ENCODE data around the gene PPP1R13L. TPM values are rescaled to one million over a fixed set of nuclear protein-coding genes. Genes with fewer than 3 reads are reported as not detected.

PPP1R13L gene, protein sequence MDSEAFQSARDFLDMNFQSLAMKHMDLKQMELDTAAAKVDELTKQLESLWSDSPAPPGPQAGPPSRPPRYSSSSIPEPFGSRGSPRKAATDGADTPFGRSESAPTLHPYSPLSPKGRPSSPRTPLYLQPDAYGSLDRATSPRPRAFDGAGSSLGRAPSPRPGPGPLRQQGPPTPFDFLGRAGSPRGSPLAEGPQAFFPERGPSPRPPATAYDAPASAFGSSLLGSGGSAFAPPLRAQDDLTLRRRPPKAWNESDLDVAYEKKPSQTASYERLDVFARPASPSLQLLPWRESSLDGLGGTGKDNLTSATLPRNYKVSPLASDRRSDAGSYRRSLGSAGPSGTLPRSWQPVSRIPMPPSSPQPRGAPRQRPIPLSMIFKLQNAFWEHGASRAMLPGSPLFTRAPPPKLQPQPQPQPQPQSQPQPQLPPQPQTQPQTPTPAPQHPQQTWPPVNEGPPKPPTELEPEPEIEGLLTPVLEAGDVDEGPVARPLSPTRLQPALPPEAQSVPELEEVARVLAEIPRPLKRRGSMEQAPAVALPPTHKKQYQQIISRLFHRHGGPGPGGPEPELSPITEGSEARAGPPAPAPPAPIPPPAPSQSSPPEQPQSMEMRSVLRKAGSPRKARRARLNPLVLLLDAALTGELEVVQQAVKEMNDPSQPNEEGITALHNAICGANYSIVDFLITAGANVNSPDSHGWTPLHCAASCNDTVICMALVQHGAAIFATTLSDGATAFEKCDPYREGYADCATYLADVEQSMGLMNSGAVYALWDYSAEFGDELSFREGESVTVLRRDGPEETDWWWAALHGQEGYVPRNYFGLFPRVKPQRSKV
- total RNA-seq = 12.8 and 16.6 TPM in 2 replicates

DNA sequence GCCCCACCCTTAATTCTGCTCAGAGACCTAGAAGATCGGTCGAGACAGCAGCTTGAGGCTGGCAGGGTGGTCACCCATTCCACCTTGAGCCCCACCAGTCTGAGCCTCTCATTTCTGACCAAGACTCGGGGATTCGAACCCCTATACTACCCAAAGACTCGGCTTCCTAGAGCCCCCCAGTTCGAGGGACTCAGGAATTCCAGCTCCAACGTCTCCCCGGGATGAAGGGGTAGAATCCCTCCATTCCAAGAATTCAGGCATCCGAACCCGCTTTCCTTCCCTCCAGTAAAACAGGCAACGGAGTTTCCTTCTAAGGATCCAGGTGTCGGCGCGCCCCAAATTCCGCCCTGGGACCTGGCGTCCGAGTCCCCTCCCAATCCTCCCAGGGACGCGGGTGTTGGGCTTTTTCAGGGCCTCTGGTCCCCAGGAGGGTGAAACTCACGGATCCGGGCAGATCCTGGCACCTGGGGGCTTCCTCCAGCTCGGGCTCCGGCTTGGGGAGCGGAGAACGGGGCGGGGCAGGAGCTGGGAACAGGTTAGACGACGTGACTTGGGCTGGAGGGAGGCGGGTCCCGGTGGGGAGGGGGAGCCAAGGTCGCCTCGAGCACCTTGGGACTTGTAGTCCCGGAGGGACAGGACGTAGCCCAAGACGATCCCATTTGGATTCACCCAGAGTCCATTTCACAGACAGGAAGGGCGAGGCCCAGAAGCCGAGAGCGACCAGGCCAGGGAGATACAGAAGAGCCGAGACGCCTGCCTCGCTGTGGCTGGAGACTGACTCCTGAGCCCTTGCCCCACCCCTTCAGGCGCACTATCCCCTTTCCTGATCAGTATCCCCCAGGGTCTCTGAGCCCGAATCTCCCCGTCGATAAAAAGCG, at the start of gene PPP1R13L:
PPP1R13L (minus strand) TSS at position 513 of the 878 bp plus-strand sequence. CDS start 6,751 bp downstream, outside the sequence.
- DNase-seq (ENCODE audit: low spot score) = peak; percentile 69
- Mint-ChIP-seq H3K4me3 (ENCODE audit: low read depth) (peak within 1 kb of the TSS; percentile 99), H3K4me1 (ENCODE audit: low read depth) (peaks cover 37% of the 10 kb centered on the region), H3K9me3 (no peaks in the 10 kb centered on the region), H3K36me3 (ENCODE audit: low read depth) (peaks cover 20% of the 10 kb centered on the region), H3K27ac (peak within 1 kb of the TSS; percentile 92), H3K27me3 (ENCODE audit: low read depth) (peaks cover 11% of the 10 kb centered on the region)
- intact Hi-C loops (cut with micrococcal nuclease) = loop anchor here (2.0 to 5.0 kb wide), 2 partner anchors 74 to 312 kb away; partner anchors contain the start of gene PPP1R37

DNA sequence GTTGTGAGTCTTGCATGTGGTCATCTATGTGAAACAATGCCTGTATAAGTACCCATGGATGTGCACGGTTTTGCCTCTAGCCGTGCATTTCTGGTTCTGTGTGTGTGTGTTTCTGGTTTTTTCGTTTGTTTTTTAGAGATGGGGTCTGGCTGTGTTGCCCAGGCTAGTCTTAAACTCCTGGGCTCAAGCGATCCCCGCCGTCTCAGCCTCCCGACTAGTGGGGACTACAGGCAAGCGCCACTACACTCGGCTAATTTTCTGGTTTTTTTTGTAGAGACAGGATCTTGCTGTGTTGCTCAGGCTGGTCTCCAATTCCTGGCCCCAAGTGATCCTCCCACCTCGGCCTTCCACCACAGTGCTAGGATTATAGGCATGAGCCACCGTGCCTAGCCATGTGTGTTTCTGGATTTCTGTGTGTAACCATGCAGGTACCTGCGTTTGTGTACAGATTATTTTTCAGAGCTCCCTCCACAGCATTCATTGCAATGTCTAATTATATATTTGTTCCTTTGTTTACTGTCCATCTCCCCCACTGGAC, 47.0 kb upstream of the PPP1R13L start:
- Mint-ChIP-seq H3K4me1 (ENCODE audit: low read depth) (peaks cover 47% of the 10 kb centered on the region), H3K36me3 (ENCODE audit: low read depth) (no peaks in the 10 kb centered on the region), H3K9me3 (no peaks in the 10 kb centered on the region), H3K27me3 (ENCODE audit: low read depth) (peaks cover 4% of the 10 kb centered on the region), H3K27ac (peak overlapping the region; percentile 83), H3K4me3 (ENCODE audit: low read depth) (peak overlapping the region; percentile 78)
- DNase-seq (ENCODE audit: low spot score) = no peak
- intact Hi-C loops (cut with micrococcal nuclease) = loop anchor here (1.0 kb wide), 3 partner anchors 15 to 82 kb away; partner anchors contain the start of genes ERCC2 and FOSB

DNA sequence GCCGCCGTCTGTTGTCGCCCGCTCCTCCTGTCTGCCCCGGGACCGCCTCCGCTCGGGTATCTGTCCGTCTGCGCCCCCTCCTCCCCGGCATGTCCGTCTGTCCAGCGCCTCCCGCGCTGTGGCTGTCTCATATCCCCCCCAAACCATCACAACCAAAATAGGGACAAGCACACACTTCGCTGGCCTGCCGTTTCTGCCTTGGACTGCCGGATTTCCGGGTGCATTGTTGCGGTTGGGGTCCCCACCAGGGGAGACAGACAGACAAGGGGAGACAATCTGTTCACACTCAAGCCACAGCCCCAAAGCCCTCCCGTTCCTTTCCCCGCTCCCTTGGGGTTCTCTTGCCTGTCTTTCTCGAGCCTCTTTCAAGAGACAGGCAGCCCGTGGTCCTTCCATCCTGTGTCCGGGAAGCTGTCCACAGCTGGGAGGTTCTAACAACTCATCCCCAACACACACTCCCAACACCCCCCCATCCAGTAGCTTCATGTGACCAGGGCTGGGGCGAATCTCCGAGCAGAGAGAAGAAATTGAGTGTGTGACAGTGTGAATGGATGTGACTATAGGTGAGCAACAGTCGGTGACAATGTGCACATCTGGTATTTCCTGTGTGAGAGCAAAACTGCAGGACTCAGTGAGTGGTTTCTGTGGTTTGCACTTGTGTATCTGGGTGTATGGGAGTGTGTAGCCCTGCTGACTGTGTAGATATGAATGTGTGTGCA, 46.4 kb upstream of the PPP1R13L start:
- Mint-ChIP-seq H3K36me3 (ENCODE audit: low read depth) (no peaks in the 10 kb centered on the region), H3K4me1 (ENCODE audit: low read depth) (peaks cover 47% of the 10 kb centered on the region), H3K27me3 (ENCODE audit: low read depth) (peaks cover 4% of the 10 kb centered on the region), H3K9me3 (no peaks in the 10 kb centered on the region), H3K4me3 (ENCODE audit: low read depth) (peak overlapping the region; percentile 78), H3K27ac (peak overlapping the region; percentile 83)
- intact Hi-C loops (cut with micrococcal nuclease) = loop anchor here (1.0 kb wide), 3 partner anchors 16 to 81 kb away; partner anchors contain the start of genes ERCC2 and FOSB
- DNase-seq (ENCODE audit: low spot score) = peak; percentile 55

DNA sequence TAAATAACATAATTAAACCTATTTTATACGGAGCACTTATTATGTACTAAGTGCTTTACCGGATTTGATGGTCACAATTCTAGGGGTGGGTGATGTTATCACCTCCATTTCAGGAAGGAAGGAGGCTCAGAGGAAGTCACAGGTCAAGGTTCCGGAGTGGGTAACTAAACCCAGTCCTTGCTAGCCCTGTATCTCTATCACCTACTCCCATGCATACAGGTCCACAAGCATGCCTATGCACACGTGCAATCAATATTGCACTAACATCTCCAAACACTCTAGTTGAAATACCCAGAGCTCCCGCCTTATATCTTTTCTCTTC, 45.1 kb upstream of the PPP1R13L start:
- H3K27ac Mint-ChIP-seq = peak overlapping the region; percentile 92
- peaks cover 40% of the 10 kb centered on the region for H3K4me1 Mint-ChIP-seq (ENCODE audit: low read depth)
- intact Hi-C loops (cut with micrococcal nuclease) = no loop called here
- H3K4me3 Mint-ChIP-seq (ENCODE audit: low read depth) = peak overlapping the region; percentile 88
- no peak for DNase-seq (ENCODE audit: low spot score)
- H3K36me3 Mint-ChIP-seq (ENCODE audit: low read depth) = no peaks in the 10 kb centered on the region
- H3K27me3 Mint-ChIP-seq (ENCODE audit: low read depth) = peaks cover 4% of the 10 kb centered on the region
- no peaks in the 10 kb centered on the region for H3K9me3 Mint-ChIP-seq

DNA sequence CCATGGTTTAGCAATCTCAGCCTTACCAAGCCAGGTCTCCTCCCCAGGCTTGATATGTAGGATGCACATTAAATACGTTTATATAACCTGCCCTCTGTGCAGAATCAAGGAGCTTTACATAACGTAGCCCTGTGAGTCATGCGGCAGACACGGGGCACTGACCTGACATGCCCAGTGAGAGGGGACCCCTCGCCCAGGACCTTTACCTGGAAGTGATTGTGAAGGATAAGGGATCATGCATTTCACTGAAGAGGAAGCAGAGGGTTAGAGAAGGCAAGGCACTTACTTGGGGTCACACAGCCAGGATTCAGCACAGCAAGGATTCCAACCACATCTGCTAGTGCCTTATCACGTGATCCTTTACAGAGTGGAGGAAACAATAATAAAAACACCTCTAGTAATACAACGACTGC, 44.0 kb upstream of the PPP1R13L start:
- Mint-ChIP-seq H3K9me3 (no peaks in the 10 kb centered on the region), H3K4me3 (ENCODE audit: low read depth) (peak overlapping the region; percentile 61), H3K27me3 (ENCODE audit: low read depth) (peaks cover 4% of the 10 kb centered on the region), H3K4me1 (ENCODE audit: low read depth) (peaks cover 39% of the 10 kb centered on the region), H3K27ac (peak overlapping the region; percentile 60), H3K36me3 (ENCODE audit: low read depth) (no peaks in the 10 kb centered on the region)
- intact Hi-C loops (cut with micrococcal nuclease) = no loop called here
- no peak for DNase-seq (ENCODE audit: low spot score)

DNA sequence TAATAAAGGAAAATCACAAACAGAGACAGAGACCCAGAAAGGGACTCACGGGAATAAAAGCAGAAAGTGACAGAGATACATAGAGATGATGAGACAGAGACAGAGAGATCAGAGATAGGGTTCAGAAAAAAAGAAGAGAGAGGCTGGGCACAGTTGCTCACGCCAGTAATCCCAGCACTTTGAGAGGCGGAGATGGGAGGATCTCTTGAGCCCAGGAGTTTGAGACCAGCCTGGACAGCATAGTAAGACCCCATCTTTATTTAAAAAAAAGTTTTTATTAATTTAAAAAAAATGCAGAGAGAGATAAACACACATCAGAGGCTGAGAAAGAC, 43.5 kb upstream of the PPP1R13L start:
- no peak overlapping the region for H3K4me3 Mint-ChIP-seq (ENCODE audit: low read depth)
- H3K27me3 Mint-ChIP-seq (ENCODE audit: low read depth) = peaks cover 2% of the 10 kb centered on the region
- peaks cover 40% of the 10 kb centered on the region for H3K4me1 Mint-ChIP-seq (ENCODE audit: low read depth)
- H3K27ac Mint-ChIP-seq = peak overlapping the region; percentile 51
- intact Hi-C loops (cut with micrococcal nuclease) = no loop called here
- H3K36me3 Mint-ChIP-seq (ENCODE audit: low read depth) = no peaks in the 10 kb centered on the region
- no peaks in the 10 kb centered on the region for H3K9me3 Mint-ChIP-seq
- DNase-seq (ENCODE audit: low spot score) = no peak

DNA sequence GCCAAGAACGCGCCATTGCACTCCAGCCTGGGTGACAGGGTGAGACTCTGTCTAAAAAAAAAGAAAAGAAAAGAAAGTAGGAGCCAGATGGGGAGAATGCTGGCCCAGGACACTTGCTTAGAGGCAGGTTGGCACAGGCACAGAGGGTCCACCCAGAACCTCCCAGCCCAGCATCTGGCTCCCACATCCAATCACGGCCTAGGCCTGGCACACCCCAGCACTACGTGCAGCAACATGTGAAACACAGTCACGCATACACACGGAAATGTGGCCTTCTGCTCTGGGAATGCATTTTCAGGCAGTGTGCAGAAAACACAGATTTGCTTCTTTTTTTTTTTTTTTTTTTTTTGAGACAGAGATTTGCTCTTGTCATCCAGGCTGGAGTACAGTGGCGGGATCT, 42.1 kb upstream of the PPP1R13L start:
- H3K36me3 Mint-ChIP-seq (ENCODE audit: low read depth) = no peaks in the 10 kb centered on the region
- peaks cover 45% of the 10 kb centered on the region for H3K4me1 Mint-ChIP-seq (ENCODE audit: low read depth)
- no peak overlapping the region for H3K4me3 Mint-ChIP-seq (ENCODE audit: low read depth)
- intact Hi-C loops (cut with micrococcal nuclease) = no loop called here
- H3K27me3 Mint-ChIP-seq (ENCODE audit: low read depth) = no peaks in the 10 kb centered on the region
- H3K9me3 Mint-ChIP-seq = no peaks in the 10 kb centered on the region
- DNase-seq (ENCODE audit: low spot score) = no peak
- no peak overlapping the region for H3K27ac Mint-ChIP-seq

DNA sequence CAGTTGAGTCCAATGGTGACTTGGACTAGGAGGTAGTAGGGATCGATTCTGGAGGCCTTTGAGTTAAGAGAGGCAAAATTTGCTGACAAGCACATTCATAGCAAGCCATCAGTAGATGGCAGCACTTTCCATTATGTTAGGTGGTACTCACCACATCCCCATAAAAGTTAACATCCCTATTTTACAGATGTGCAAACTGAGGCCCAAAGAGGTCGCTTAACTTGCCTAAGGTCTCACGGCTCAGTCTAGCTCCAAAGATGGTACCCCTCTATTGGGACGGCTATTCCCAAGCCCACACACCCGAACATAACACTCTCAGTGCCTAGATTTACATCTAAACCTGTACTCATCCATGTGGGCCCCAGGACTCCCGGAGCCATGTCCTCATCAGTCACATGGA, 41.4 kb upstream of the PPP1R13L start:
- DNase-seq (ENCODE audit: low spot score) = no peak
- no peaks in the 10 kb centered on the region for H3K36me3 Mint-ChIP-seq (ENCODE audit: low read depth)
- no peak overlapping the region for H3K4me3 Mint-ChIP-seq (ENCODE audit: low read depth)

DNA sequence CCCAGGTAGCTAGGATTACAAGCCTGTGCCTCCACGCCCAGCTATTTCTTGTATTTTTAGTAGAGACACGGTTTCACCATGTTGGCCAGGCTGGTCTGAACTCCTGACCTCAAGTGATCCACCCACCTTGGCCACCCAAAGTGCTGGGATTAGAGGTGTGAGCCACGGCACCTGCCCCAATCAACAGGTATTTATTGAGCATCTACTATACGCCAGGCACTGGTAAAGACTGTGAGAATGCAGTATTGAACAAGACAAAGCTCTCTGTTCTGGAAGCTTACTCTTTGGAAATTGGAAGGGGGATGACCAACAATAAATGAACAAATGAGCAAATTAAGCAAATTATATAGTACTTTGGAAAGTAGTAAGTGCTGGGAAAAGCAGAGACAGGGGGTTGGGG, 40.3 kb upstream of the PPP1R13L start:
- Mint-ChIP-seq H3K27ac (no peak overlapping the region), H3K36me3 (ENCODE audit: low read depth) (no peaks in the 10 kb centered on the region), H3K27me3 (ENCODE audit: low read depth) (no peaks in the 10 kb centered on the region), H3K4me3 (ENCODE audit: low read depth) (no peak overlapping the region), H3K9me3 (no peaks in the 10 kb centered on the region), H3K4me1 (ENCODE audit: low read depth) (peaks cover 42% of the 10 kb centered on the region)
- intact Hi-C loops (cut with micrococcal nuclease) = no loop called here
- no peak for DNase-seq (ENCODE audit: low spot score)

More for the DNA sequence above, 41.4 kb upstream of the PPP1R13L start:
- H3K9me3 Mint-ChIP-seq = no peaks in the 10 kb centered on the region
- no peaks in the 10 kb centered on the region for H3K27me3 Mint-ChIP-seq (ENCODE audit: low read depth)
- H3K27ac Mint-ChIP-seq = no peak overlapping the region
- intact Hi-C loops (cut with micrococcal nuclease) = no loop called here
- H3K4me1 Mint-ChIP-seq (ENCODE audit: low read depth) = peaks cover 38% of the 10 kb centered on the region

DNA sequence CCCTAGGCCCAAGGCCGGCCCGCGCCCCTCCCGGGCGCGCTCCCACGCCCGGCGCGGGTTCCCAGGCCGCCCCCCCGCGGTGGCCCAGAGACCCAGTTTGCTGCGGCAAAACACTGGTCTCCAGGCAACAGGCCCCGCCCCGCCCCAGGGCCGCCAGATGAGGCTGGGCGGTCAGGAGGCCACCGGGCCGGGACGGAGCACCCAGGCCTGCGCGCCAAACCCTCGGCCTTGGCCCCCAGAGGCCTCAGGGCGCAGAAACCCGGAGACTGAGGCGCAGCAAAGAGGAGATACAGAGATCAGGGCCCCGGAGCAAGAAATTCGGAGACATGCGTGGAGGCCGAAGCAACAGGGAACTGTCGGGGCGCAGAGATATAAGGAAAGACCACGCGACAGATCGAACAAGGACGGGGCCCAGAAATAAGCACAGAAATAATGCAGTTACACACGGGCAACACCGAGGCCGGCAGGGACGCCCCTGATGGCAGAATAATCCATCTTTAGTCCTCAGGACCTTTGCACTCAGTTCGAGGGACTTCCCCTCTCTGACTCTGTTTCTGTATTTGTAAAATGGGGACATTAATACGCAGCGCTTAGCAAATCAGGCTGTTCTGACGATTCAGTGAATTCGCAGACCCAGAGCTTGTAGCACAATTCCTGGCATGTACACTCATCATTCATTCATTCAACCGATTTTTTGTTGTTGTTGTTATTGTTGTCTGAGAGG, 39.6 kb upstream of the PPP1R13L start:
- peaks cover 40% of the 10 kb centered on the region for H3K4me1 Mint-ChIP-seq (ENCODE audit: low read depth)
- intact Hi-C loops (cut with micrococcal nuclease) = no loop called here
- no peak overlapping the region for H3K4me3 Mint-ChIP-seq (ENCODE audit: low read depth)
- peak; percentile 79 for DNase-seq (ENCODE audit: low spot score)
- no peaks in the 10 kb centered on the region for H3K27me3 Mint-ChIP-seq (ENCODE audit: low read depth)
- no peaks in the 10 kb centered on the region for H3K9me3 Mint-ChIP-seq
- H3K36me3 Mint-ChIP-seq (ENCODE audit: low read depth) = no peaks in the 10 kb centered on the region
- H3K27ac Mint-ChIP-seq = peak overlapping the region; percentile 26

All from activated T-helper 2 cell treated with anti-CD3 and anti-CD28 coated beads, Interferon-gamma antibody, Interleukin-2, Interleukin-4, amounts not matched to agents 10 μg/mL and 5 μg/mL and 100 μg/mL, durations not matched to agents 14 hours and 24 hours and 36 hours (primary cell).